HepG2 (cell line): ENCODE results near the gene FAM169A. TPM values are rescaled to one million over a fixed set of nuclear protein-coding genes. Genes with fewer than 3 reads are reported as not detected.

Experiments
- AHR ChIP-seq: IDR thresholded peaks from 2 replicates; pipeline ENCODE4 v1.6.1; 2018; ENCODE audit warnings: missing genetic modification reagents, missing compliant biosample characterization
- DBP ChIP-seq: sonication (generic); formaldehyde crosslinking; IDR thresholded peaks from 2 replicates; pipeline ENCODE4 v1.4.0; 2020; ENCODE audit warnings: missing genetic modification reagents; ENCODE audit errors: not compliant biosample characterization
- DRAP1 ChIP-seq: IDR thresholded peaks from 2 replicates; pipeline ENCODE4 v1.6.1; 2016; ENCODE audit warnings: missing genetic modification reagents, missing compliant biosample characterization
- HOXA3 ChIP-seq: sonication (generic); formaldehyde crosslinking; IDR thresholded peaks from 2 replicates; pipeline ENCODE4 v1.5.0; 2020; ENCODE audit warnings: missing genetic modification reagents
- JUND ChIP-seq: sonication (generic); formaldehyde crosslinking; IDR thresholded peaks from 2 replicates; pipeline ENCODE4 v1.8.0; 2022; ENCODE audit warnings: mild to moderate bottlenecking, missing genetic modification reagents
- KLF15 ChIP-seq: sonication (generic); formaldehyde crosslinking; IDR thresholded peaks from 2 replicates; pipeline ENCODE4 v1.8.1; 2023; ENCODE audit warnings: borderline replicate concordance, mild to moderate bottlenecking, inconsistent platforms, missing genetic modification reagents, mixed read lengths
- MED1 ChIP-seq: sonication (generic); formaldehyde crosslinking; IDR thresholded peaks from 2 replicates; pipeline ENCODE4 v1.4.0; 2020; ENCODE audit warnings: missing genetic modification reagents
- MTA3 ChIP-seq: sonication (generic); formaldehyde crosslinking; IDR thresholded peaks from 2 replicates; pipeline ENCODE4 v1.4.0; 2020; ENCODE audit warnings: missing genetic modification reagents
- MXI1 ChIP-seq: IDR thresholded peaks from 3 replicates; pipeline ENCODE4 v1.6.1; 2012; ENCODE audit warnings: low read depth, low read length, inconsistent platforms, borderline replicate concordance
- RNF219 ChIP-seq: sonication (generic); formaldehyde crosslinking; IDR thresholded peaks from 2 replicates; pipeline ENCODE4 v1.5.0; 2020; ENCODE audit warnings: mild to moderate bottlenecking, missing genetic modification reagents
- SNAI1 ChIP-seq: sonication (generic); formaldehyde crosslinking; IDR thresholded peaks from 2 replicates; pipeline ENCODE4 v1.5.0; 2020; ENCODE audit warnings: mild to moderate bottlenecking, missing genetic modification reagents, borderline replicate concordance
- TSC22D2 ChIP-seq: sonication (generic); formaldehyde crosslinking; IDR thresholded peaks from 2 replicates; pipeline ENCODE4 v1.5.1; 2020; ENCODE audit warnings: missing genetic modification reagents, mild to moderate bottlenecking, borderline replicate concordance
- ZFP37 ChIP-seq: sonication (generic); formaldehyde crosslinking; IDR thresholded peaks from 2 replicates; pipeline ENCODE4 v1.4.0; 2020; ENCODE audit warnings: missing genetic modification reagents, borderline replicate concordance
- ZNF275 ChIP-seq: sonication (generic); formaldehyde crosslinking; IDR thresholded peaks from 2 replicates; pipeline ENCODE4 v1.8.0; 2022; ENCODE audit warnings: missing genetic modification reagents, mild to moderate bottlenecking, inconsistent platforms, borderline replicate concordance
- ZNF33B ChIP-seq: sonication (generic); formaldehyde crosslinking; IDR thresholded peaks from 2 replicates; pipeline ENCODE4 v1.5.1; 2020; ENCODE audit warnings: mild to moderate bottlenecking, missing genetic modification reagents
- ZNF367 ChIP-seq: sonication (generic); formaldehyde crosslinking; IDR thresholded peaks from 2 replicates; pipeline ENCODE4 v1.4.0; 2020; ENCODE audit warnings: missing genetic modification reagents, borderline replicate concordance
- ZNF710 ChIP-seq: sonication (generic); formaldehyde crosslinking; IDR thresholded peaks from 2 replicates; pipeline ENCODE4 v1.5.0; 2020; ENCODE audit warnings: mild to moderate bottlenecking, missing genetic modification reagents, borderline replicate concordance
- ZNF747 ChIP-seq: sonication (generic); formaldehyde crosslinking; IDR thresholded peaks from 2 replicates; pipeline ENCODE4 v1.8.1; 2023; ENCODE audit warnings: missing genetic modification reagents, mild to moderate bottlenecking, borderline replicate concordance
- ZNF790 ChIP-seq: sonication (generic); formaldehyde crosslinking; IDR thresholded peaks from 2 replicates; pipeline ENCODE4 v1.8.0; 2022; ENCODE audit warnings: missing genetic modification reagents, mild to moderate bottlenecking, borderline replicate concordance
- ZSCAN5A ChIP-seq: sonication (generic); formaldehyde crosslinking; IDR thresholded peaks from 2 replicates; pipeline ENCODE4 v1.8.0; 2022; ENCODE audit warnings: mild to moderate bottlenecking, missing genetic modification reagents, borderline replicate concordance
- polyA plus RNA-seq, 8 experiments: library from polyadenylated mRNA; depleted of rRNA in 3 of 8; stranded (reverse) in 7 of 8; unstranded in 1 of 8; fragments of >200 nt; fragmentation: Illumina TruSeq in 4 of 8; extraction: Trizol in 4 of 8; gene quantifications; 2 replicates each; pipeline versions ENCODE4 v1.2.1 to v1.2.3, GENCODE V29; 2011 to 2016; ENCODE audit warnings: low read depth in 4 of 8, missing spikeins in 1 of 8, mixed read lengths in 1 of 8; ENCODE audit not compliant: insufficient read depth in 1 of 8
- total RNA-seq, 5 experiments: library from RNA; depleted of rRNA; stranded (reverse); fragments of >200 nt; fragmentation: Illumina TruSeq; extraction: Trizol; gene quantifications; 2 replicates each; pipeline ENCODE4 v1.2.3, GENCODE V29; 2016; ENCODE audit warnings: low read depth in 1 of 5

The FAM169A gene
- total and polyA plus RNA-seq, 2 of the 13 experiments (the other 11 are each of a cell fraction or from before 2014, with no cell fraction given) = 21.1 to 110 TPM

GRCh38 chr5:74875994-74876791, 10.0 kb upstream of the FAM169A start (continued):
- no peak for TF ChIP-seq TSC22D2 (CRISPR knock-in tag)
- TF ChIP-seq JUND (CRISPR knock-in tag) = no peak
- no peak for TF ChIP-seq KLF15 (CRISPR knock-in tag)
- TF ChIP-seq ZFP37 = no peak
- no peak for TF ChIP-seq RNF219 (CRISPR knock-in tag)
- no peak for TF ChIP-seq ZNF790 (CRISPR knock-in tag)
- TF ChIP-seq MTA3 = no peak
- TF ChIP-seq ZNF747 (CRISPR knock-in tag) = 0 out of 2 replicates have a peak, but pooled peaks have one; percentile 42
- peak; percentile 81 for TF ChIP-seq HOXA3 (CRISPR knock-in tag)
- TF ChIP-seq ZNF33B (CRISPR knock-in tag) = peak; percentile 56; the same call in 1 of the 2 replicates
- TF ChIP-seq MXI1 = no peak; the same call in 2 of the 3 replicates
- peak; percentile 78; the same call in 1 of the 2 replicates for TF ChIP-seq ZNF710 (CRISPR knock-in tag)
- peak; percentile 84; the same call in 1 of the 2 replicates for TF ChIP-seq ZSCAN5A (CRISPR knock-in tag)
- peak; percentile 97 for TF ChIP-seq MED1 (CRISPR knock-in tag)
- 0 out of 2 replicates have a peak, but pooled peaks have one; percentile 37 for TF ChIP-seq ZNF275 (CRISPR knock-in tag)
- TF ChIP-seq AHR (CRISPR knock-in tag) = peak; percentile 90; the same call in 1 of the 2 replicates
- no peak for TF ChIP-seq ZNF367 (CRISPR knock-in tag)
- 0 out of 2 replicates have a peak, but pooled peaks have one; percentile 21 for TF ChIP-seq DRAP1 (CRISPR knock-in tag)
- TF ChIP-seq SNAI1 = no peak
- no peak for TF ChIP-seq DBP (CRISPR knock-in tag)
